ENCODE results near the gene UBE2O. TPM values are rescaled to one million over a fixed set of nuclear protein-coding genes. Genes with fewer than 3 reads are reported as not detected.

Gene UBE2O
- total RNA-seq, 1 experiment from 2014 or later = 68.9 TPM

DNA sequence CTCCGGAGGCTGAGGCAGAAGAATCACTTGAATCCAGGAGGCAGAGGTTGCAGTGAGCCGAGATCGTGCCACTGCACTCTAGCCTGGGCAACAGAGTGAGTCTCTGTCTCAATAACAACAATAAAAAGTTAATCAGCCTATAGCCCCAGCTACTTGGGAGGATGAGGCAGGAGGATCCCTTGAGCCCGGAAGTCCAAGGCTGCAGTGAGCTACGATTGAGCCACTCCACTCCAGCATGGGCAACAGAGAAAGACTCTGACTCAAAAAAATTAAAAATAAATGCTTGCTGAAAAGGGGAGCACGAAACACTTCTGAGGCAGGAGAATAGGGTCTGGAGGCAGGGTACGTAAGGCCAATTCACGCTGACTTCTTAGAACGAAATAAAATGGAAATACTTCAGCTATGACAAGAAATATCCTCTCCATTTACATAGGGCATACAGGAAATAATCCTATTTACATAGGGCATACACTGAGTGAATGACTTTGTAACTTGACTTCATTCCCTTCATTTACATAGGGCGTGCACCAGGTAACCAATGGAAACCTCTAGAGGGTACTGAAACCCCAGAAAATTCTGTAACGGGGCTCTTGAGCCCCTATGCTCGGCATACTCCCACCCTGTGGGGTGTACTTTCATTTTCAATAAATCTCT is 96.0 kb downstream of the UBE2O start (continued):
- TF ChIP-seq EMX1 (CRISPR knock-in tag; IDR thresholded peaks at IDR 0.05) (no peak), CREM (CRISPR knock-in tag; IDR thresholded peaks at IDR 0.05) (no peak), KAT7 (CRISPR knock-in tag; IDR thresholded peaks at IDR 0.05; ENCODE audit: borderline replicate concordance) (no peak), GRHL2 (CRISPR knock-in tag; IDR thresholded peaks at IDR 0.05; ENCODE audit: insufficient replicate concordance, severe bottlenecking) (no peak), MXD4 (CRISPR knock-in tag; IDR thresholded peaks at IDR 0.05; ENCODE audit: borderline replicate concordance) (no peak), FOXK1 (CRISPR knock-in tag; IDR thresholded peaks at IDR 0.05) (no peak), NFYB (CRISPR knock-in tag; conservative IDR thresholded peaks at IDR 0.05; ENCODE audit: low read depth) (no peak), NR1H2 (CRISPR knock-in tag; IDR thresholded peaks at IDR 0.05) (no peak), FOXP1 (CRISPR knock-in tag; IDR thresholded peaks at IDR 0.05; ENCODE audit: borderline replicate concordance) (no peak)
- TF ChIP-seq, protein P1, sequence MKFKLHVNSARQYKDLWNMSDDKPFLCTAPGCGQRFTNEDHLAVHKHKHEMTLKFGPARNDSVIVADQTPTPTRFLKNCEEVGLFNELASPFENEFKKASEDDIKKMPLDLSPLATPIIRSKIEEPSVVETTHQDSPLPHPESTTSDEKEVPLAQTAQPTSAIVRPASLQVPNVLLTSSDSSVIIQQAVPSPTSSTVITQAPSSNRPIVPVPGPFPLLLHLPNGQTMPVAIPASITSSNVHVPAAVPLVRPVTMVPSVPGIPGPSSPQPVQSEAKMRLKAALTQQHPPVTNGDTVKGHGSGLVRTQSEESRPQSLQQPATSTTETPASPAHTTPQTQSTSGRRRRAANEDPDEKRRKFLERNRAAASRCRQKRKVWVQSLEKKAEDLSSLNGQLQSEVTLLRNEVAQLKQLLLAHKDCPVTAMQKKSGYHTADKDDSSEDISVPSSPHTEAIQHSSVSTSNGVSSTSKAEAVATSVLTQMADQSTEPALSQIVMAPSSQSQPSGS (CRISPR knock-in tag; IDR thresholded peaks at IDR 0.05; ENCODE audit: borderline replicate concordance, low read depth) = no peak
- TF ChIP-seq, protein P2, sequence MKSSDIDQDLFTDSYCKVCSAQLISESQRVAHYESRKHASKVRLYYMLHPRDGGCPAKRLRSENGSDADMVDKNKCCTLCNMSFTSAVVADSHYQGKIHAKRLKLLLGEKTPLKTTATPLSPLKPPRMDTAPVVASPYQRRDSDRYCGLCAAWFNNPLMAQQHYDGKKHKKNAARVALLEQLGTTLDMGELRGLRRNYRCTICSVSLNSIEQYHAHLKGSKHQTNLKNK (CRISPR knock-in tag; IDR thresholded peaks at IDR 0.05) = no peak
- TF ChIP-seq, protein P3, sequence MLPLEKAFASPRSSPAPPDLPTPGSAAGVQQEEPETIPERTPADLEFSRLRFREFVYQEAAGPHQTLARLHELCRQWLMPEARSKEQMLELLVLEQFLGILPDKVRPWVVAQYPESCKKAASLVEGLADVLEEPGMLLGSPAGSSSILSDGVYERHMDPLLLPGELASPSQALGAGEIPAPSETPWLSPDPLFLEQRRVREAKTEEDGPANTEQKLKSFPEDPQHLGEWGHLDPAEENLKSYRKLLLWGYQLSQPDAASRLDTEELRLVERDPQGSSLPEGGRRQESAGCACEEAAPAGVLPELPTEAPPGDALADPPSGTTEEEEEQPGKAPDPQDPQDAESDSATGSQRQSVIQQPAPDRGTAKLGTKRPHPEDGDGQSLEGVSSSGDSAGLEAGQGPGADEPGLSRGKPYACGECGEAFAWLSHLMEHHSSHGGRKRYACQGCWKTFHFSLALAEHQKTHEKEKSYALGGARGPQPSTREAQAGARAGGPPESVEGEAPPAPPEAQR (CRISPR knock-in tag; IDR thresholded peaks at IDR 0.05) = no peak

DNA sequence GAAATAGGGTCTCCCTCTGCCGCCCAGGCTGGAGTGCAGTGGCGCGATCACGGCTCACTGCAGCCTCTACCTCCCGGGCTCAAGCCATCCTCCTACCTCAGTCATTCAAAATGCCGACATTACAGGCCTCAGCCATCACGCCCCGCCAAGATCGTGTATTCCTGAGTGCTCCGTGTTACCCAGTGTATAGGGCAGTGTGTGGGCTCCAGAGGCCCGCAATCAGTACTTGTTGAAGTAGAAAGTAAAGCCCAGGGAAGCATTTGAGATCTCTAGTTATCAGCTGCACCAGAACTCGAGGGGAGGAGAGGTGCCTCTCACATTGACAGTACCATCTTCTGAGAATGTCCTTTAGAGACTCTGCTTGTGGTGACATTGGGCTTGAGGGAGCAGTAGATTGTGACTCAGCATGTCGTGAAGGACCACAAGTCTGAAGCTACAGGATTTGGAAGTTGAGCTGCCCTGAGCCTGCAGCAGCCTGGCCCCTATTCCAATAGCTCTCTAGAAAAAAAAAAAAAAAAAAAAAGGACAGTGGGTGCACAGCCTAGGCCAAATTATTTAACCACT is 98.1 kb downstream of the UBE2O start:
- ChIA-PET POLR2A (interaction anchor here (0.6 to 0.8 kb wide), 5 partner anchors 17 to 169 kb away, joined by 3 to 8 read pairs (median 5); no protein-coding TSS in a partner anchor), CTCF (interaction anchor here (0.6 to 4.4 kb wide), 9 partner anchors 11 to 317 kb away, joined by 3 to 32 read pairs (median 6); partner anchors contain the start of gene SPHK1)
- Mint-ChIP-seq H3K4me3 (peak overlapping the region; percentile 95), H3K4me1 (peaks cover 27% of the 10 kb centered on the region), H3K36me3 (peaks cover 4% of the 10 kb centered on the region; the same call in 1 of the 2 replicates), H3K27ac (peak overlapping the region; percentile 79), H3K9me3 (no peaks in the 10 kb centered on the region), H3K27me3 (ENCODE audit: low read depth) (no peaks in the 10 kb centered on the region)
- no peak for DNase-seq (ENCODE audit: low spot score)
- no peak for ATAC-seq
- TF ChIP-seq, protein P4, sequence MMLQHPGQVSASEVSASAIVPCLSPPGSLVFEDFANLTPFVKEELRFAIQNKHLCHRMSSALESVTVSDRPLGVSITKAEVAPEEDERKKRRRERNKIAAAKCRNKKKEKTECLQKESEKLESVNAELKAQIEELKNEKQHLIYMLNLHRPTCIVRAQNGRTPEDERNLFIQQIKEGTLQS (CRISPR knock-in tag; conservative IDR thresholded peaks at IDR 0.05) = no peak
- no peak for TF ChIP-seq ZNF396 (CRISPR knock-in tag; IDR thresholded peaks at IDR 0.05; ENCODE audit: borderline replicate concordance)
- no peak for TF ChIP-seq MXD4 (CRISPR knock-in tag; IDR thresholded peaks at IDR 0.05; ENCODE audit: borderline replicate concordance)
- TF ChIP-seq, protein P5, sequence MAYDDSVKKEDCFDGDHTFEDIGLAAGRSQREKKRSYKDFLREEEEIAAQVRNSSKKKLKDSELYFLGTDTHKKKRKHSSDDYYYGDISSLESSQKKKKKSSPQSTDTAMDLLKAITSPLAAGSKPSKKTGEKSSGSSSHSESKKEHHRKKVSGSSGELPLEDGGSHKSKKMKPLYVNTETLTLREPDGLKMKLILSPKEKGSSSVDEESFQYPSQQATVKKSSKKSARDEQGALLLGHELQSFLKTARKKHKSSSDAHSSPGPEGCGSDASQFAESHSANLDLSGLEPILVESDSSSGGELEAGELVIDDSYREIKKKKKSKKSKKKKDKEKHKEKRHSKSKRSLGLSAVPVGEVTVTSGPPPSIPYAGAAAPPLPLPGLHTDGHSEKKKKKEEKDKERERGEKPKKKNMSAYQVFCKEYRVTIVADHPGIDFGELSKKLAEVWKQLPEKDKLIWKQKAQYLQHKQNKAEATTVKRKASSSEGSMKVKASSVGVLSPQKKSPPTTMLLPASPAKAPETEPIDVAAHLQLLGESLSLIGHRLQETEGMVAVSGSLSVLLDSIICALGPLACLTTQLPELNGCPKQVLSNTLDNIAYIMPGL (CRISPR knock-in tag; IDR thresholded peaks at IDR 0.05) = no peak
- TF ChIP-seq EMX1 (CRISPR knock-in tag; IDR thresholded peaks at IDR 0.05) = no peak
- TF ChIP-seq, protein P6, sequence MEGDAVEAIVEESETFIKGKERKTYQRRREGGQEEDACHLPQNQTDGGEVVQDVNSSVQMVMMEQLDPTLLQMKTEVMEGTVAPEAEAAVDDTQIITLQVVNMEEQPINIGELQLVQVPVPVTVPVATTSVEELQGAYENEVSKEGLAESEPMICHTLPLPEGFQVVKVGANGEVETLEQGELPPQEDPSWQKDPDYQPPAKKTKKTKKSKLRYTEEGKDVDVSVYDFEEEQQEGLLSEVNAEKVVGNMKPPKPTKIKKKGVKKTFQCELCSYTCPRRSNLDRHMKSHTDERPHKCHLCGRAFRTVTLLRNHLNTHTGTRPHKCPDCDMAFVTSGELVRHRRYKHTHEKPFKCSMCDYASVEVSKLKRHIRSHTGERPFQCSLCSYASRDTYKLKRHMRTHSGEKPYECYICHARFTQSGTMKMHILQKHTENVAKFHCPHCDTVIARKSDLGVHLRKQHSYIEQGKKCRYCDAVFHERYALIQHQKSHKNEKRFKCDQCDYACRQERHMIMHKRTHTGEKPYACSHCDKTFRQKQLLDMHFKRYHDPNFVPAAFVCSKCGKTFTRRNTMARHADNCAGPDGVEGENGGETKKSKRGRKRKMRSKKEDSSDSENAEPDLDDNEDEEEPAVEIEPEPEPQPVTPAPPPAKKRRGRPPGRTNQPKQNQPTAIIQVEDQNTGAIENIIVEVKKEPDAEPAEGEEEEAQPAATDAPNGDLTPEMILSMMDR (IDR thresholded peaks at IDR 0.05) = no peak
- TF ChIP-seq, protein P7, sequence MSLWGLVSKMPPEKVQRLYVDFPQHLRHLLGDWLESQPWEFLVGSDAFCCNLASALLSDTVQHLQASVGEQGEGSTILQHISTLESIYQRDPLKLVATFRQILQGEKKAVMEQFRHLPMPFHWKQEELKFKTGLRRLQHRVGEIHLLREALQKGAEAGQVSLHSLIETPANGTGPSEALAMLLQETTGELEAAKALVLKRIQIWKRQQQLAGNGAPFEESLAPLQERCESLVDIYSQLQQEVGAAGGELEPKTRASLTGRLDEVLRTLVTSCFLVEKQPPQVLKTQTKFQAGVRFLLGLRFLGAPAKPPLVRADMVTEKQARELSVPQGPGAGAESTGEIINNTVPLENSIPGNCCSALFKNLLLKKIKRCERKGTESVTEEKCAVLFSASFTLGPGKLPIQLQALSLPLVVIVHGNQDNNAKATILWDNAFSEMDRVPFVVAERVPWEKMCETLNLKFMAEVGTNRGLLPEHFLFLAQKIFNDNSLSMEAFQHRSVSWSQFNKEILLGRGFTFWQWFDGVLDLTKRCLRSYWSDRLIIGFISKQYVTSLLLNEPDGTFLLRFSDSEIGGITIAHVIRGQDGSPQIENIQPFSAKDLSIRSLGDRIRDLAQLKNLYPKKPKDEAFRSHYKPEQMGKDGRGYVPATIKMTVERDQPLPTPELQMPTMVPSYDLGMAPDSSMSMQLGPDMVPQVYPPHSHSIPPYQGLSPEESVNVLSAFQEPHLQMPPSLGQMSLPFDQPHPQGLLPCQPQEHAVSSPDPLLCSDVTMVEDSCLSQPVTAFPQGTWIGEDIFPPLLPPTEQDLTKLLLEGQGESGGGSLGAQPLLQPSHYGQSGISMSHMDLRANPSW (CRISPR knock-in tag; conservative IDR thresholded peaks at IDR 0.05; ENCODE audit: low read depth) = no peak
- no peak for TF ChIP-seq ZNF416 (CRISPR knock-in tag; IDR thresholded peaks at IDR 0.05)
- no peak for TF ChIP-seq ZNF423 (CRISPR knock-in tag; IDR thresholded peaks at IDR 0.05)
- TF ChIP-seq NFE2L1 (CRISPR knock-in tag; IDR thresholded peaks at IDR 0.05) = no peak
- no peak for TF ChIP-seq SP1 (CRISPR knock-in tag; conservative IDR thresholded peaks at IDR 0.05)
